ENCODE results near the gene RPS18.

- no peak for TF ChIP-seq CTCF (conservative IDR thresholded peaks at IDR 0.05 in 1 of 2, IDR thresholded peaks at IDR 0.05 in 1 of 2; ENCODE audit: low read depth in 1 of 2, low read length in 2 of 2)
- no peak for TF ChIP-seq EZH2 (IDR thresholded peaks at IDR 0.05; ENCODE audit: low read length, missing control alignments)
These were observed 35.5 kb upstream of the RPS18 start for GRCh38 chr6:33236328-33236727.

All from fibroblast of lung (primary cell).